Measurements from ENCODE around the gene SLC2A13.

Gene SLC2A13

DNA sequence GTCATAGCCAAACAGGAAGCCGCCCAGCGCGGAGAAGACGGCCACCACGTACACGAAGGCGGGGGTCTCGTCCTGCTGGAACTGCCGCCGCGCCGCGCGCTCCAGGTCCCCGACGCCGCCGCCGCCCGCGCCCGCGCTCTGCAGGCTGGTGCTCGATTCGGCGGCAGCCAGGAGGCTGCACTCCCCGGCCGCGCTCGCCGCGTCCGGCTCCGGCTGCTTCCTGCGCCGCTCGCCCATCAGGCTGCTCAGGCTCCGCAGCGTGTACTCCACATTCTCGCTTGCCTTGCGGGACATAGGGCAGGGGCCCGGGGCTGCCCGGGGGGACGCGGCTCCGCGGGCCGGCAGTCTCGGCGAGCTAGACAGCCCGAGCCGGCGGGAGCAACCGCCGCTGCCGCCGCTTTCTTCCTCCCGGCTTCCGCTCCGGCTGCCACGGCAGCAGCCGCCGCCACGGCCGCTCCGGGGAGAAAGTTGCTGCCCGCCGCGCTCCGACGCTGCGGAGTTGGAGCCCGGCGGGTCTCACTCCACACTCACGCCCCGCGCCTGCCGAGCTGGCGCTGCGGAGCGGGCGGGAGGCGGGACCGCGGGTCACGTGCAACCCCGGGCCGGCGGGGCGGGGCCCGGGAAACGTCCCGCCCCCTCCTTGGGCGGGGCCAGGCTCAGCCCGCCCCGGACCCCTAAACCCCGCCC lies at the start of gene SLC2A13:
TSS of gene SLC2A13 (minus strand) at position 567 of the 687 bp plus-strand sequence. CDS start at position 294, 273 bp downstream.
- peak; percentile 84 for DNase-seq

GRCh38 chr12:40154381-40154780 lies 48.5 kb upstream of the SLC2A13 start:
- DNase-seq = no peak

- DNase-seq = no peak
These were observed 47.6 kb upstream of the SLC2A13 start for GRCh38 chr12:40153432-40153831.

DNA sequence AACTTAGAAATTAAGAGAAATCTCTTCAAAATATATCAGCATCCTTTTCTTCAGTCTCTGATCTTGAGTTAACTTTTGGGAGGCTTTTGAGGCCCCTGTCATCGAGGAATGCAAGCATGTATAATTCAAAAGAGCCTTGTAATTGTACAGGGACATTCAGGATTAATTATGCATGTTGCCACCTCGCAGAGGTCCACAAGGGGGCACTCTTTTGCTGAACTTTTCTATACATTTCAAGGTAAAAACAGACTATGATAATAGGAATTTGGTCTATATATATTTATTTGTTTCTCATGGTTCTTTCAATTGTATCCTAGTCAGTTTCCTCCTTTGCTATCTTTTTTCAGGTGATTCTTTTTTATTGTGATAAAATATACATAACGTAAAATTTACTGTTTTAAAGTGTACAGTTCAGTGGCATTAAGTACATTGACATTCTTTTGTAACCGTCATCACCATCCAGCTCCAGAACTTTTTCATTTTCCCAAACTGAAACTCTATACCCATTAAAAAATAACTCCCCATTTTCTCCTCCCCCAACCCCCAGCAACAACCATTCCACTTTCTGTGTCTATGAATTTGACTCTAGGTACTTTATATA lies 47.0 kb upstream of the SLC2A13 start:
- peak; percentile 72 for DNase-seq

GRCh38 chr12:40149673-40150260 lies 43.9 kb upstream of the SLC2A13 start:
- no peak for DNase-seq

- DNase-seq = peak; percentile 3
These were observed 41.2 kb upstream of the SLC2A13 start for GRCh38 chr12:40146800-40147797.

- DNase-seq = peak; percentile 4
These were observed 40.0 kb upstream of the SLC2A13 start for GRCh38 chr12:40145896-40146295.

GRCh38 chr12:40144023-40144422 lies 38.1 kb upstream of the SLC2A13 start:
- peak; percentile 29 for DNase-seq

- peak; percentile 2 for DNase-seq
These were observed 36.3 kb upstream of the SLC2A13 start for GRCh38 chr12:40142001-40142744.

GRCh38 chr12:40138526-40138925 lies 32.6 kb upstream of the SLC2A13 start:
- DNase-seq = no peak

DNA sequence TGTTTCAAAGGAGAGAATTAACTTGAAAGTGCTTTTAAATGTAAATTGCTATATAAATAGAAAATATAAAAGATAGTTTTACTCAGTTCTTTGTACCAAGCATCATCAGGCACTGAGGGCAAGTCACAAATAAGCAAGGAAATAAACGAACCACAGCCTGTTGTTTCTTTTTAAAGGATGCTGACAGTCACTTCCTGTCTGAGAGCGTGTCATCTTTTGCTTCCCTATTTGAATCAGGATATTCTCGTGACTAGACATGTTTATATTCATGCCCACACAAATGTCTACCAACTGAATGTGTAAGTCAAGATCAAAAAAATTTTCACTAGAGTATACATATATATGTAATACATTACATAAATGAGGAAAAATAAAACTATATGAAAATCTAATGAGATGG lies 31.4 kb upstream of the SLC2A13 start:
- DNase-seq = peak; percentile 22

- DNase-seq = no peak
These were observed 21.5 kb upstream of the SLC2A13 start for GRCh38 chr12:40127408-40127807.

- no peak for DNase-seq
These were observed 17.6 kb upstream of the SLC2A13 start for GRCh38 chr12:40123496-40123895.

GRCh38 chr12:40122842-40123241 lies 17.0 kb upstream of the SLC2A13 start:
- DNase-seq = no peak

DNA sequence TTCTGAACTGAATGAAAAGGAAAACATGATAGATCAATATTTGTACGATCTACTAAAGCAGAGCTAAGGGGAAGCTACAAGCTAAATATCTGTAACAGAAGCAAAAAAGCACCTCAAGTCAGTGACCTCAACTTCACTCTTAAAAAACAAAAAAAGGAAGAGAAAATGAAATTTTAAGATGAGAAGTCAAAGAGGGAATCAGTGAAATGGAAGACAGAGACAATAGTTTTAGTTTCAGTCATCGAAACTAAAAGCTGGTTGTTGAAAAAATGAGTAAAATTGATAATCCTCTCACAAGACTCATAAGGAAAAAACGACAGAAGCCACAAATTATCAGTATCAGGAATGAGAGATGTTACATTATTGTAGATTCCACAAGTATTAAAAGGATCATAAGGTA lies 11.9 kb upstream of the SLC2A13 start:
- DNase-seq = no peak

DNA sequence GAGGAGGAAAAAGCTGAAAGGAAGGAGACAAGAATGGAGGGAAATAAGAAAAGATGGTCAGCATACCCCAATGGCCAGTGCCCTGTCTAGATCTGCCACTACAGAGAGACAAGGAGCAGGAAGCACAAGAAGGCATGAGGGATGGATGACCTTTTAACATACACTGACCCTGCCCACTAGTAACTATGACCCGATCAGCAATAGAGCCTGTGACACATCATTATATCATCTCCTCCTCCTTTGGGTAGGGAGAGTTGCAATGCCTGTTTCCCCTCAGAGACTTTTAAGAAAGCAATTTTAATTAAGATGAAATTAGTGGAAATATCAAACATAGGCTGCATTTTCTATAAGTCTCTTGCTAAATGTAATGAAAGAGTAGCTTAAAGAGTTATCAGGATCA lies 4.7 kb upstream of the SLC2A13 start:
- DNase-seq = no peak

GRCh38 chr12:40107803-40108620 lies 2.1 kb upstream of the SLC2A13 start:
- DNase-seq = no peak

DNA sequence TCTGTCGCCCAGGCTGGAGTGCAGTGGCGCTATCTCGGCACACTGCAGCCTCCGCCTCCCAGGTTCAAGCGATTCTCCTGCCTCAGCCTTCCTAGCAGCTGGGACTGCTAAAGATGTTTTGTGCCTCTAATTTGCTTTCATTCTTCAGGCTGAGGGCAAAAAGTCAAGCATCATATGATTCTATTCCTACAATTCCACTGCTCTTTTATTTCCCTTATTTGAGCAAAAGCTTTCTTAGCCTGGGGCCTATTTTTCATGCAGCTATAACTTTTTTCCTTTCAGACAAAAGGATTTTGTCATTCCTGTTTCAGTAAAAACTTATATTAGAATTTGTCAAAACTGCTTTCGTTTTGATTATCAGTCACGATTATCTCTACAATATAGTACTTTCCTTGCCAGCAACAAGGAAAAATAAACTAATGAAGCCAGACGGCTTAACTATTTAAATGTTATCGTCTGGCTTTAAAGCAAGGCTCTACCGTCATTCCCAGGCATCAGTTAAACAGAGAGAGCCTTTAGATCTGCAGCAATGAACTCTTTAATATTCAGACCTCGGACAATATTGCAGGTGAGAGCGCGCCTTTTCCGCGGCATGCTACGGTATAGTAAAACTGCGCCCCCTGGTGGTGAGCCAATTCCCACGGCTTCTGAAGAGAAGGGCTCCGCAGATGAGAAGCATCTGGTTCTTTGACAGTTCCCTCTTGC lies 1.4 kb upstream of the SLC2A13 start:
- peak; percentile 95 for DNase-seq

GRCh38 chr12:40106655-40107054 lies 774 bp upstream of the SLC2A13 start:
- DNase-seq = no peak

DNA sequence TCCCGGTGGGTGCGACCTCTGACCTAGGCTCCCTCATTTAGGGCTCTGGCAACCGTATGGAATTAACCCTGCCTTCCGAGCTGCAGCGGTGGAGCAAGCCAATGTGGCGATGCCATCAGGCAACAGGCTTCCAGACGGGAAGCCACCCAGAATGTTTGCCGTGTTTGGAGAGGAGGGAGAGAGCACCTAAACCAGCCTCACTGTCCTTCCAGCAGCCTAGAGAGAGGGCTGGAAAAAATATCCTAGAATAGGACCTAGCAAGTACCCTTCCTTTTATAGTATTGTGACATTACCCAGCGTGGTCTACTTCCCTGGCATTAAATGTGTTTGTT lies 287 bp upstream of the SLC2A13 start:
- DNase-seq = peak; percentile 18

DNA sequence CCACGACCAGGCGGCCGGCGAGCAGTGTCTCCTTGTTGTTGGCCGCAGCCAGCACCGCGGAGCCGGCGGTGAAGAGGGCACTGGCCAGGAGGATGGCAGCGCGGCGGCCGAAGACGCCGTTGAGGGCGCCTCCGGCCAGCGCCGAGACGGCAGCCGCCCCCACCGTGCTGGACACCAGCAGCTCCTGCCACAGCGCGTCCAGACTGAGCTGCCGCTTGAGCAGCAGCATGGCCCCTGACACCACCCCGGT lies 691 bp downstream of the SLC2A13 start:
- no peak for DNase-seq
